GM21737 (cell line): ENCODE data around the gene PTPRH.

Source experiments
- ATAC-seq: cut with Tn5 transposase; IDR thresholded peaks from one replicate; pipeline ENCODE4 v1.9.1; 2021; ENCODE audit warnings: mild to moderate bottlenecking, moderate library complexity; ENCODE audit not compliant: unreplicated experiment

PTPRH gene

GRCh38 chr19:55208880-55209692 is at the start of gene PTPRH:
Gene PTPRH, minus strand, starts transcription at chr19:55209501. Its CDS starts 68 bp downstream, at chr19:55209433.
- ATAC-seq: no peak

GRCh38 chr19:55258476-55258827 is 49.2 kb upstream of the PTPRH start:
- ATAC-seq: peak; percentile 12

DNA sequence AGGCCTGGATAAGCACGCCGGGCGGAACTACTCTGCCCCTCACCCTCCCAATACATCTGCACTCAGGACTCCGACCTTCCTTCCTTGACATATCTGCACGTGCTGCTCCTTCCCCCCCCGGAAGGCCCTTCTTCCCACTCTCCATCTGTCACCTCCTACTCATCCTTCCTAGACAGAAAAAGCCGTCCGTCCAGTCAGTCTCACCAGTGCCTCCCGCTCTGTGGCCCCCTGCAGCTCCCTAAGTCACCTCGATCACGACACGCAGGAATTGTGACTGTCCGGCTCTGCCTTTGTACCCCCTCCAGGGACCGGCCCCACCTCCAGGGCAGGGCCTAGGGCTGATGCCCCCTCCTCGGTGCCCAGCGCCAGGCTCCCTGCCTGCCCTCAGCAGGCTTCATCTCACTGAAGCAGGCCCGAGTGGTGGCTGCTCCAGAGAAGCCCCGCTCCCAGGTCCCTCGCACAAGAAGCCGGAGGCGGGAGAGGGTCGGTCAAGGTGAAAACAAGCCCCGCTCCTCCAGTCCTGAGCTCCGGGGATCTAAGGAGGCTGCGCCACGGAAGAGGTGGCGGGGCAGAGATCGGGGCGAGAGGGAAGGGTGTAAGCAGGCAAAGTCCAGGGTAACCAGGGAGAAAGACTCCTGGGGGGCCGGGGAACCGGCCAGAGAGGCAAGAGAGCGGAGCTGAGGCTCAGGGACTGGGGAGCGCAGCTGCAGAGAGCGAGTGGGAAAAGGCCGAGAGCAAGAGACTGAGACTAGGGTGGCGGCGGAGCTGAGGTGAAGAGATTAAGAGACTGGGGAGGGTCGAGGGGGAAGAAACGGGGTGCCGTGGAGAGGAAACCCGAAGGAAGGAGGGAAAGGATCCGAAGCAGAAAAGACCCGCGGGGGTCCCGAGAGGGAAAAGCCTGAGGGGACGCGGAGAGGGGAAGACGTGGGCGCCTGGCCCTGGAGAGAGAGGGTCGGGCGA is 48.4 kb upstream of the PTPRH start:
- peak; percentile 1 for ATAC-seq

DNA sequence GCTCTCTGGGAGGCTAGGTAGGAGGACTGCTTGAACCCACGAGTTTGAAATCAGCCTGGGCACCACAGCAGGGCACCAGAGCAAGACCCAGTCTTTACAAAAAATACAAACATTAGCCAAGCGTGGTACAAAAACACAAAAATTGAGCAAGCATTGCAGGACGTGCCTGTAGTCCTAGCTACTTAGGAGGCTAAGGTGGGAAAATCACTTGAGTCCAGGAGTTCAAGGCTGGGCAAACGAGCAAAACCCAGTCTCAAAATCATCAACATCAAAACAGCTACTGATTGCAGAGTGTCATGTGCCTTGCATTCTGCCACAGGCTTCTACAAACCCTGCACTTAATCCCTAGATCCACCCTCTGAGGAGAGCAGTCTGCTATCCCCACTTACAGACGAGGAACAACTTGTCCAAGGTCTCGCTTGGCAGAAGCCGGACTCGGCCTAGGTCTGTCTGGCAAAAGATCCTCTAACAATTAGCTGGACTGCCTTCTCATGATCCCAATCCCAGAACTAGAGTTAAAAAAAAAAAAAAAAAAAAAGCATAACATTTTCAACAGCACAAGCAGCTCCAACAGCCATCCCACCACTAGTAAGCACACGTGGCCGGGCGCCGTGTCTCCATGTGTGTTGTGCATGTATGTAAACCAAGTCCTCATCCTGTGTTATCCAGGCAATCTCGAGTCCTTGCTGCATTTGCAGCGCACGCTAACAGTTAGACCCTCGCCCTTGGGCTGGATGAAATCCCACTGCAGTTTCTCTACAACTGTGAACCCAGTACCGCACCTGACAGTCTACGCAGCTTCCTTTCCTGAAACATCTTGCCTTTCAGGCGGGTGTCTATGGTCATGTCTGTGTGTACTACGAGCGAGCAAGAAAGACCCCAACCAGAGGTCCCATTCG is 47.5 kb upstream of the PTPRH start:
- ATAC-seq: no peak

DNA sequence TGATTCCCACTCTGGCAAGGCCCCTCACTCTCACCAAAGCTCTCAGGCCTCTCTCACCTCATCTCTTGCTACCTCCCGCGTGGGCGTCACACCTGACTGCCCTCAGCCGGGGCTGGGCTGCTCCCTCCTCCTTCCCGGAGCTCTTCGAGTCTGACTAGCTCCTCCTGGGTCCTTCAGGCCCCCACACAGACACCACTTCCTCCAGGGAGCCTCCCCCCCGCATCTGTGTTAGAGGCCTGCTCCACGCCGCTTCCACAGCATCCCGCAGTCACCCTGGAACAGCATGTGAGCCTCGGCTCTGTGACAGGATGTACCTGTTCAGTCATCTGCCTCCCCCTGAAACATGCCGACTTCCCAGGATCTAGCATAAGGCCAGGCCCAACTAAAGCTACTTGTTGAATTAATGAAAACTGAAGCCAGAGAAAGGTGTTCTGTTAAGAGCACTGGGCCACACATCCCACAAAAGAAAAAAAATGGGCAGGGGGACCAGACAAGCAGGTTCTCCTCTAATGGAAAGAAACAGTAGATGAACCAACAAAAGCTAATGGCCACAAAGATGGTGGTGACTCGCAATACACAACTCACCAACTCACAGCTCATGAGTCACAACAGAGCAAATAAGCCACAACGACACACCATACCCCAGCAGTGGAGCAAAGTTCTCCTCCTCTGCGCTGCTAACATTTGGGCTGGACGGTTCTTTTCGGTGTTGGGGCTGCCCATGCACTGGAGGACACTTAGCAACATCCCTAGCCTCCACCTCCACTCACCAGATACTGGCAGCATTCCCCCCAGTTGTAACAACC is 46.5 kb upstream of the PTPRH start:
- no peak for ATAC-seq

GRCh38 chr19:55254625-55254977 is 45.3 kb upstream of the PTPRH start:
- ATAC-seq: no peak

- peak; percentile 31 for ATAC-seq
Measured at GRCh38 chr19:55253842-55254624, 44.7 kb upstream of the PTPRH start.

DNA sequence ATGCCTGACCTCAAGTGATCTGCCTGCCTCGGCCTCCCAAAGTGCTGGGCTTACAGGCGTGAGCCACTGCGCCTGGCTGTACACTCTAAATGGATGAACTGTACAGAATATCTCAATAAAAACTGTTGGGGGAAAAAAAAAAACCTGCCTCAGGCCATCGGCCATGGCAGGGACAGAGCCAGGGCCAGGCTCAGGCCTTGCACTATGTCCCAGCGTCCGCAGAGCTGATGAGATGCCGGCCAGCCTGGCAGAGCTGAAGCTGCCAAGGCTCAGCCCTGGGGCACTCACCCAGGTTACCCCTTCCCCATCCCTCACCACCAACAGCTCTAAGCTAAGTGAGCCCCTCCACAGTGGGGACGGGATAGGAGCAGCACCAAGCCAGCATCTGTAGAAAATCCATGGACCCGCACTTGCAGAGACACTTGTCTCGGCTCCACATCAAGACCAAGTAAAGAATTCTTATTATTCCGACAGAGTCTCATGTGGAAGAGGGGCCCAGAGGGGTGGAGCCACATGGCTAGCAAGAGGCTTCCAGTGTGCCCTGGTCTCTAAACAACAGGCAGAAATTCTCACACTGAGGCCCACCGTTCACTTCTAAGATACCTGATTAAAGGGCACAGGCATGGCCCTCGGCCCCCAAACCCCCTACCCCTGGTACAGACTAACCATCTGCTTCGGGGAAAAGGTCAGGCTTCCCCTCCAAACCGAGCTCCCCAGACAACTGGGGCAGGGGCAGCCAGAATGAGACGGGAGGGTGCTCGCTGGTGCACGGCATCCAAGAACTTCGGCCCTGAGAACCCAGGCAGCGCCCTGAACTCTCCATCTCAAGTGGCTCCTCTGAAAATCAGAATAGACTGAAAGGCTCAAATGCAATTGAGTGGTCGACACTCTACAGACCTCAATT is 43.7 kb upstream of the PTPRH start:
- ATAC-seq: peak; percentile 1

GRCh38 chr19:55251341-55252081 is 42.2 kb upstream of the PTPRH start:
- no peak for ATAC-seq

GRCh38 chr19:55250262-55251036 is 41.1 kb upstream of the PTPRH start:
- ATAC-seq: no peak

GRCh38 chr19:55249841-55250240 is 40.5 kb upstream of the PTPRH start:
- no peak for ATAC-seq

DNA sequence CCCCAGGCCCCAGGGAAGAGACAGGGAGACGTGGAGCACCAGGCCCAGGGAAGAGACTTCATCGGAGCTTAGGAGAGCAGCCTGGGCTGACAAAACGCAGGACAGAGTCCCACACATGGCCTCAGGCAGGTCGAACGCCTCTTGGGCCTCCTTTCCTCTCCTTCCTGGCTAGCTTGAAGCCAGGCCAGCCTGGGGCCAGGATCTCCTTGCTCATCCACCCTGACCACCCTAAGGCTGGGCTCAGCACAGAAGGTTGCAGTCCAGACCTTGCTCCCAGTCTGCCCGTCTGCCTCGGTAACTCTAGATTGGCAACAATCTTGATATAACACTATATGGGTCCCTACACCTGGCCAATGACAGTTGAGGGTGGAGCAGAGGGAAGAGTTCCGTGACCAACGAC is 39.4 kb upstream of the PTPRH start:
- ATAC-seq: no peak

GRCh38 chr19:55248166-55248675 is 38.9 kb upstream of the PTPRH start:
- ATAC-seq: no peak

DNA sequence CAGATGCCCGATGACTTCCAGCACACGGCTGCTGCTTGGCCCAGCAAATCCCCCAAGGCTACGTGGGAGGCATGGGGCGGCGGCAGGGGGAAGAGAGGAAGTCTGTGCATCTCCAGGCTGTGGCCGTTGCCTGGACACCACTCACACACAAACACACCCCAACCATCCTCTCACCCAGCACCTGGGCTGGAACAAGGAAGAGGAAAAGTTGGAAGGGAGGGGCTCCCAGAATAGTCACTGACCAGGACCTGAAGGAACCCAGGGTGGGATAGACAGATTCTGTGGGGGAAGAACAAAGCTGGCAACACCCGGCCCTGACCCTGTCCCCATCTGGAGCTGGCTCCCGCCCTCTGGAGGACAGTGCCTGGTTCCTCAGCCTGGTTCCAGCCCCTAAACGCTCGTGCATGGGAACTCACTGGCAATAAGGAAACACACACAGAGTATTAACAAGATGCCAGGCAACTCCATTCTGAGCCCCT is 38.4 kb upstream of the PTPRH start:
- no peak for ATAC-seq

DNA sequence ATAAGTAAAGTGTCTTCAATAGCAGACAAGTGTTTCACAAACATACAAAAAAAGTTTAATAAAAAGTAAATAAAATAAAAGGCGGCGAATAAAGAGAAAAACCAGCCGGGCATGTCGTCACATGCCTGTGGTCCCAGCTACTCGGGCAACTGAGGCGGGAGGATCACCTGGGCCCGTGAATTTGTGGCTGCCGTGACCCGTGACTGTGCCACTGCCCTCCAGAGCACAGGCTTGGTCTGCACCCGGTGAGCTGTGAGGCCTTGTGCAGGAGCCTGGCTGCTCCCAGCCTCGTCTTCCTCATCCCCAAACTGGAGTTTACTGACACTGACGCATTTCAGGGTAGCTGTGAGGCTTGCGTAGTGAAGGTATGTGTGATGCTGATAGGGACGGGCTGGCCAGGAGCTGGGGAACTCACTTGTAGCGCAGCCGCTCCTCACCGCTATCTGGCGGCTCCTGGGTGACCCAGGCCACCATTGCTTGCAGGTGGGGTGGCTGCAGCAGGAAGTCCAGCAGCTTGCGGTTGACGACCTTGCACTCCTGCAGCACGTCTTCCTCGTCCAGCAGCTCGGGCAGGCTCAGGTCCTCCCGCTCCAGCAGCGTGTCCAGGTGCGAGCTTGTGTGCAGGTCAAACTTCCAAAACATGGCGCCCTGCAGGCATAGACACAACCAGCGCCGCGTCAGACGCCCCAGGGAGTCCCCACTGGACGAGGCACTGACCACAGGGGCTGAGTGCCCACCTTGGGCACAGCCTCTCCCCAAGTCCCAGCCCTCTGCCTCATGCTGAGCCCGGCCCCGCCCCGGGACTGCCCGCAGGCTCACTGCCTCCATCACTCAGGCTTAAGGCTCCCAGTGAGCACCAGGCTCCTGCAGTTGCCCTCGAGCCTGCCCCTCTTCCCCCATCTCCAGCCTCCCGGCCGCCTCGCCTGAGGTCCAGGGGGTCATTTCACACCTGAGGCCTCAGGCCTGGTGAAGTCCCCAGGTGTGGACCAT is 37.5 kb upstream of the PTPRH start:
- no peak for ATAC-seq
